MM.1S (cell line): ENCODE results near the gene KIAA1217.

Experiments
- EZH2 ChIP-seq: fragments of 300-600 bp; sonication (generic); optimal IDR thresholded peaks from 2 replicates; pipeline ENCODE3; 2017; ENCODE audit warnings: low read depth, mild to moderate bottlenecking, antibody characterized with exemption, low read length, mixed read lengths
- EZH2phosphoT487 ChIP-seq: fragments of 300-600 bp; sonication (generic); IDR thresholded peaks from 2 replicates; pipeline ENCODE4 v1.6.1; 2018; ENCODE audit warnings: antibody characterized with exemption, low read length
- TF ChIP-seq, protein P1 (sequence below): fragments of 300-600 bp; sonication (generic); IDR thresholded peaks from 2 replicates; pipeline ENCODE4 v1.5.1; 2016; ENCODE audit warnings: antibody characterized with exemption, low read length, mixed read lengths

DNA sequence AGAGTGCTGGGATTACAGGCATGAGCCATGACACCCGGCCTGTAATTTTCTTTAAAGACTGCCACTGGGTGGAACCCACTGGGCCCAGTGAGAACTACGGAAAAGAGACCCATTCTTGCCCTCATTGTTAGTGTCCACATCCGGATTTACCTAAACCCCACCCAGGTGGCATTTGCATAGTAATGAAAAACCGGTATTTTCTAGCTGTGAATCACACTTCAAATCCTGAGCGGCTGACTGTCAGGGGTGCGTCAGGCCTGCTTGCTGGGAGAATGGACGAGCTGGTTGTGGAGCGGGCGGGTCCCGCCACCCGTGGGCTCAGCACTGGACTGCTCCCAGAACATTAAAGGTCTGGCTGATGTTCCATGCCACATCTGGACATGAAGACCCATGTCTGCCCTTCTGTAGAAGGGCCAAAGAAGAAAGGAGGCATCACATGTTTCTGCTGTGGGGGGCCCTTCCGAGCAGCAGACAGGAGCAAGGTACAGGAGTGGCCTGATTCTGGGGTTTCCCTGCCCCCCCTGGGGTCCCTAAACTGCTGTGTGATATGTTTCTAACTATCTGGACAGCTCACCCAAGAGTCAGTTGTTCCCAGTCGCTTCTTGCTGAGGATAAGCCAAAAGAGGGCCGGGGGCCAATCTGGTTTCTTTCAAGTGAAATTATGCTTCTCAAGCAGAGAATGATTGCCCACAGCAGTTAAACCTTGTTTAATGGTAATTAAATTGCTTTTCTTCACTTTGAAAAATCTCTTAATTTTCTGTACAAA lies 46.4 kb downstream of the KIAA1217 start:
- TF ChIP-seq, protein P1, sequence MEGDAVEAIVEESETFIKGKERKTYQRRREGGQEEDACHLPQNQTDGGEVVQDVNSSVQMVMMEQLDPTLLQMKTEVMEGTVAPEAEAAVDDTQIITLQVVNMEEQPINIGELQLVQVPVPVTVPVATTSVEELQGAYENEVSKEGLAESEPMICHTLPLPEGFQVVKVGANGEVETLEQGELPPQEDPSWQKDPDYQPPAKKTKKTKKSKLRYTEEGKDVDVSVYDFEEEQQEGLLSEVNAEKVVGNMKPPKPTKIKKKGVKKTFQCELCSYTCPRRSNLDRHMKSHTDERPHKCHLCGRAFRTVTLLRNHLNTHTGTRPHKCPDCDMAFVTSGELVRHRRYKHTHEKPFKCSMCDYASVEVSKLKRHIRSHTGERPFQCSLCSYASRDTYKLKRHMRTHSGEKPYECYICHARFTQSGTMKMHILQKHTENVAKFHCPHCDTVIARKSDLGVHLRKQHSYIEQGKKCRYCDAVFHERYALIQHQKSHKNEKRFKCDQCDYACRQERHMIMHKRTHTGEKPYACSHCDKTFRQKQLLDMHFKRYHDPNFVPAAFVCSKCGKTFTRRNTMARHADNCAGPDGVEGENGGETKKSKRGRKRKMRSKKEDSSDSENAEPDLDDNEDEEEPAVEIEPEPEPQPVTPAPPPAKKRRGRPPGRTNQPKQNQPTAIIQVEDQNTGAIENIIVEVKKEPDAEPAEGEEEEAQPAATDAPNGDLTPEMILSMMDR: no peak
- TF ChIP-seq EZH2 (no peak), EZH2phosphoT487 (no peak)
